Left lobe of liver (tissue), 2 donors: ENCODE data around the gene CCDC142. TPM values are rescaled to one million over a fixed set of nuclear protein-coding genes. Genes with fewer than 3 reads are reported as not detected.
A peak's percentile ranks its signal among the peaks of the same experiment; 100 is the strongest.

ENCODE experiments used
- ATAC-seq: fragments of 200-7000 bp; cut with Tn5 transposase; one replicate; pipeline ENCODE4 v1.9.1; 2020; ENCODE audit warnings: mild to moderate bottlenecking, moderate library complexity
- DNase-seq: peaks from one replicate; pipeline ENCODE4 v3.0.0-alpha.2; 2020; ENCODE audit warnings: low spot score
- total RNA-seq: library from RNA; stranded (reverse); gene quantifications from one replicate; pipeline ENCODE4 v1.2.1, GENCODE V29; 2021
- donor health status: DM: no; HTN: no; CAD: no; lungs with moderate emphysema.
- donor health status: DM: no; HTN: yes; CAD: no.

CCDC142 gene
- total RNA-seq, 1 donor from 2014 or later, result 14.0 TPM

GRCh38 chr2:74425523-74425922 lies 57.3 kb downstream of the CCDC142 start:
- ATAC-seq (no peak), DNase-seq (no peak)

GRCh38 chr2:74424995-74425406 lies 57.8 kb downstream of the CCDC142 start:
- ATAC-seq (no peak), DNase-seq (no peak)

DNA sequence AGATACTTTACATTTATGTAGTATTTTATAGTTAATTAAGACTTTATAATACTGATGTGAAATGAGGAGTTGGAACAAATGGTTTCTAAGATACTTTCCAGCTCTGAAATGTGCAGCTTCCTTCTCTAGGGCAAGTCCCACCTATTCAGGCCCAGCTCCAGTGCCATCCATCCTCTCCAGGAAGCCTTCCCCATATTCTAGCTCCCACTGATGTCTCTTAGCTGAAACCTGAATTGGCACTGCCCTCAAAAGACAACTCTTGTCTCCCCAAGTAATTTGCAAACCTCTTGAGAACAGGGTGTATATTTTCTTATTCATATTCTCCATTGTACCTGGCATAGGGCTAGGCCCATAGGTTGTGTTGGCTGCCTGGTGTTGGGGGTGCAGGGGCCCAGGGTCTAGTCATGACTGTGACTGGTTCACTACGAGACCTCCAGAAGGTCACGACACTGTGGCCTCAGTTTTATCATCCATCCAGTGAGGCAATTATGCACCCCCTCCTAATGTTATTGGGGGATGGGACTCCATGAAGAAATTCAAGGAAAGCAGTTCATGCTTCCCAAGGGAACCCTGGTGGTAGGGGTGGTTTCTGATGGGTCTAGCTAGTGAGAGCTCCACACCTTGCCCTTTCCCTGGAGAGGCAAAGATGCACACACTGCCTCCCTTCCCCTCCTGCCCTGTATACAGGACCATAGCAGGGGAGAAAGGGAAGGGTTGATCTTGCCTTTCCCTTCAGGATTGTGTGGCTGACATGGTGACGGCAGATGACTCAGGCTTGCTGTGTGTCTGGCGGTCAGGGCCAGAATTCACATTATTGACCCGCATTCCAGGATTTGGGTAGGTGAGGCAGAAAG lies 58.4 kb downstream of the CCDC142 start:
- DNase-seq (no peak), ATAC-seq (peak; percentile 6)

Other genes with a start within 250 kb of the CCDC142 start
- gene SLC4A5, start 139.6 kb downstream of the CCDC142 start, total RNA-seq, result 1.2 TPM
- 41.3 TPM for gene DCTN1, start 102.7 kb downstream of the CCDC142 start, total RNA-seq
- 0.38 TPM for gene C2orf81, start 61.4 kb downstream of the CCDC142 start, total RNA-seq
- 1.5 TPM for gene WDR54, start 61.3 kb downstream of the CCDC142 start, total RNA-seq
- gene RTKN, start 41.1 kb downstream of the CCDC142 start, total RNA-seq, result 114 TPM
- gene INO80B, start 27.9 kb downstream of the CCDC142 start, total RNA-seq, result 16.5 TPM
- 38.8 TPM for gene WBP1, start 24.6 kb downstream of the CCDC142 start, total RNA-seq
- 53.3 TPM for gene MOGS, start 17.6 kb downstream of the CCDC142 start, total RNA-seq
- 48.9 TPM for gene MRPL53, start 10.3 kb downstream of the CCDC142 start, total RNA-seq
- gene TTC31, start 83 bp upstream of the CCDC142 start, total RNA-seq, result 39.8 TPM
- gene LBX2, start 16.6 kb upstream of the CCDC142 start, total RNA-seq, result 7.7 TPM
- 10.4 TPM for gene PCGF1, start 24.7 kb upstream of the CCDC142 start, total RNA-seq
- 0.08 TPM for gene TLX2, start 31.5 kb upstream of the CCDC142 start, total RNA-seq
- 0.23 TPM for gene DQX1, start 43.2 kb upstream of the CCDC142 start, total RNA-seq
- gene AUP1, start 46.7 kb upstream of the CCDC142 start, total RNA-seq, result 74.1 TPM
- 11.7 TPM for gene HTRA2, start 46.9 kb upstream of the CCDC142 start, total RNA-seq
- gene LOXL3, start 70.9 kb upstream of the CCDC142 start, total RNA-seq, result 0.86 TPM
- 2.8 TPM for gene DOK1, start 71.7 kb upstream of the CCDC142 start, total RNA-seq
- not detected for gene M1AP, start 165.3 kb upstream of the CCDC142 start, total RNA-seq
- 2.6 TPM for gene SEMA4F, start 171.2 kb upstream of the CCDC142 start, total RNA-seq